ENCODE results near the gene PDGFB.

Gene PDGFB

GRCh38 chr22:39256979-39257378, 12.2 kb upstream of the PDGFB start:
- Histone ChIP-seq H2AFZ (ENCODE audit: low read length) (no peak overlapping the region), H4K20me1 (ENCODE audit: insufficient read depth, low read length) (no peaks in the 10 kb centered on the region), H3K4me1 (ENCODE audit: insufficient read depth, low read length, severe bottlenecking) (no peaks in the 10 kb centered on the region), H3K4me3 (ENCODE audit: low read depth, low read length, poor library complexity, severe bottlenecking) (no peak overlapping the region), H3K36me3 (ENCODE audit: insufficient read depth, low read length) (no peaks in the 10 kb centered on the region), H3K9ac (ENCODE audit: low read length) (no peak overlapping the region), H3K4me2 (ENCODE audit: low read length) (no peak overlapping the region), H3K9me2 (ENCODE audit: low read depth, low read length) (no peaks in the 10 kb centered on the region), H3F3A (ENCODE audit: insufficient read depth, low read length) (no peaks in the 10 kb centered on the region), H3K79me2 (ENCODE audit: insufficient read depth, low read length) (no peaks in the 10 kb centered on the region), H3K27ac (ENCODE audit: low read depth, low read length, poor library complexity, severe bottlenecking) (no peak overlapping the region), H3K9me3 (ENCODE audit: low read length) (no peaks in the 10 kb centered on the region), H3K27me3 (ENCODE audit: insufficient read depth, low read length) (peaks cover 26% of the 10 kb centered on the region)
- TF ChIP-seq EZH2 (IDR thresholded peaks at IDR 0.05; ENCODE audit: borderline replicate concordance, low read length) (no peak), CTCF (IDR thresholded peaks at IDR 0.05; ENCODE audit: low read length) (no peak)

- no peak overlapping the region for H2AFZ ChIP-seq (ENCODE audit: low read length)
- TF ChIP-seq CTCF (IDR thresholded peaks at IDR 0.05; ENCODE audit: low read length) (no peak), EZH2 (IDR thresholded peaks at IDR 0.05; ENCODE audit: borderline replicate concordance, low read length) (no peak)
Measured at GRCh38 chr22:39256186-39256552, 11.4 kb upstream of the PDGFB start.

GRCh38 chr22:39255449-39256185, 10.8 kb upstream of the PDGFB start:
- H3K9me2 ChIP-seq (ENCODE audit: low read depth, low read length) = no peaks in the 10 kb centered on the region
- H3K9ac ChIP-seq (ENCODE audit: low read length) = no peak overlapping the region
- TF ChIP-seq EZH2 (IDR thresholded peaks at IDR 0.05; ENCODE audit: borderline replicate concordance, low read length) (no peak), CTCF (IDR thresholded peaks at IDR 0.05; ENCODE audit: low read length) (no peak)
- no peak overlapping the region for H2AFZ ChIP-seq (ENCODE audit: low read length)
- no peaks in the 10 kb centered on the region for H3K36me3 ChIP-seq (ENCODE audit: insufficient read depth, low read length)
- H3K4me1 ChIP-seq (ENCODE audit: insufficient read depth, low read length, severe bottlenecking) = no peaks in the 10 kb centered on the region
- no peak overlapping the region for H3K27ac ChIP-seq (ENCODE audit: low read depth, low read length, poor library complexity, severe bottlenecking)
- H3K79me2 ChIP-seq (ENCODE audit: insufficient read depth, low read length) = no peaks in the 10 kb centered on the region
- H3K27me3 ChIP-seq (ENCODE audit: insufficient read depth, low read length) = peaks cover 18% of the 10 kb centered on the region
- no peak overlapping the region for H3K4me2 ChIP-seq (ENCODE audit: low read length)
- no peak overlapping the region for H3K4me3 ChIP-seq (ENCODE audit: low read depth, low read length, poor library complexity, severe bottlenecking)
- no peaks in the 10 kb centered on the region for H3K9me3 ChIP-seq (ENCODE audit: low read length)
- no peaks in the 10 kb centered on the region for H4K20me1 ChIP-seq (ENCODE audit: insufficient read depth, low read length)
- H3F3A ChIP-seq (ENCODE audit: insufficient read depth, low read length) = no peaks in the 10 kb centered on the region

More at GRCh38 chr22:39256186-39256552, 11.4 kb upstream of the PDGFB start:
- Histone ChIP-seq H3K4me1 (ENCODE audit: insufficient read depth, low read length, severe bottlenecking) (no peaks in the 10 kb centered on the region), H3K4me2 (ENCODE audit: low read length) (no peak overlapping the region), H3K9me2 (ENCODE audit: low read depth, low read length) (no peaks in the 10 kb centered on the region), H3K36me3 (ENCODE audit: insufficient read depth, low read length) (no peaks in the 10 kb centered on the region), H3F3A (ENCODE audit: insufficient read depth, low read length) (no peaks in the 10 kb centered on the region), H3K9ac (ENCODE audit: low read length) (no peak overlapping the region), H3K9me3 (ENCODE audit: low read length) (no peaks in the 10 kb centered on the region), H3K27me3 (ENCODE audit: insufficient read depth, low read length) (peaks cover 18% of the 10 kb centered on the region), H3K4me3 (ENCODE audit: low read depth, low read length, poor library complexity, severe bottlenecking) (no peak overlapping the region), H3K27ac (ENCODE audit: low read depth, low read length, poor library complexity, severe bottlenecking) (no peak overlapping the region), H3K79me2 (ENCODE audit: insufficient read depth, low read length) (no peaks in the 10 kb centered on the region), H4K20me1 (ENCODE audit: insufficient read depth, low read length) (no peaks in the 10 kb centered on the region)
